Measurements from ENCODE around the gene FANCL.

DNA sequence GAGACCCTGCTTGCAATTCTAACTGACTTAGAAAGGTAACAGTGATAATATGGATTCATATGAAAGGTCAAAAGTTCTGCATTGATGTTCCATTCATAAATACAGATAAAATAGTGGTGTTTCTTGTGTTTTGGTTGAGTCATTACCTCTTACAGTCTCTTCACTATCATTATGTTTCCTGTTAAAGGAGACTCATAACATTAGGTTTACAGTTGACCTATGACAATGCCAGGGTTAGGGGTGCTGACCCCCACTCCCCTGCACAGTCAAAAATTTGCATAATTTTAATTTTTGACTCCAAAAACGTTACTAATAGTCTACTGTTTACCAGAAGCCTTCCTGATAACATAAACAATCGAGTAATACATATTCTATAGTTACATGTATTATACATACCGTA, 119.1 kb downstream of the FANCL start:
- TF ChIP-seq, protein P1, sequence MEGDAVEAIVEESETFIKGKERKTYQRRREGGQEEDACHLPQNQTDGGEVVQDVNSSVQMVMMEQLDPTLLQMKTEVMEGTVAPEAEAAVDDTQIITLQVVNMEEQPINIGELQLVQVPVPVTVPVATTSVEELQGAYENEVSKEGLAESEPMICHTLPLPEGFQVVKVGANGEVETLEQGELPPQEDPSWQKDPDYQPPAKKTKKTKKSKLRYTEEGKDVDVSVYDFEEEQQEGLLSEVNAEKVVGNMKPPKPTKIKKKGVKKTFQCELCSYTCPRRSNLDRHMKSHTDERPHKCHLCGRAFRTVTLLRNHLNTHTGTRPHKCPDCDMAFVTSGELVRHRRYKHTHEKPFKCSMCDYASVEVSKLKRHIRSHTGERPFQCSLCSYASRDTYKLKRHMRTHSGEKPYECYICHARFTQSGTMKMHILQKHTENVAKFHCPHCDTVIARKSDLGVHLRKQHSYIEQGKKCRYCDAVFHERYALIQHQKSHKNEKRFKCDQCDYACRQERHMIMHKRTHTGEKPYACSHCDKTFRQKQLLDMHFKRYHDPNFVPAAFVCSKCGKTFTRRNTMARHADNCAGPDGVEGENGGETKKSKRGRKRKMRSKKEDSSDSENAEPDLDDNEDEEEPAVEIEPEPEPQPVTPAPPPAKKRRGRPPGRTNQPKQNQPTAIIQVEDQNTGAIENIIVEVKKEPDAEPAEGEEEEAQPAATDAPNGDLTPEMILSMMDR (IDR thresholded peaks at IDR 0.05) = no peak
- TF ChIP-seq, protein P2, sequence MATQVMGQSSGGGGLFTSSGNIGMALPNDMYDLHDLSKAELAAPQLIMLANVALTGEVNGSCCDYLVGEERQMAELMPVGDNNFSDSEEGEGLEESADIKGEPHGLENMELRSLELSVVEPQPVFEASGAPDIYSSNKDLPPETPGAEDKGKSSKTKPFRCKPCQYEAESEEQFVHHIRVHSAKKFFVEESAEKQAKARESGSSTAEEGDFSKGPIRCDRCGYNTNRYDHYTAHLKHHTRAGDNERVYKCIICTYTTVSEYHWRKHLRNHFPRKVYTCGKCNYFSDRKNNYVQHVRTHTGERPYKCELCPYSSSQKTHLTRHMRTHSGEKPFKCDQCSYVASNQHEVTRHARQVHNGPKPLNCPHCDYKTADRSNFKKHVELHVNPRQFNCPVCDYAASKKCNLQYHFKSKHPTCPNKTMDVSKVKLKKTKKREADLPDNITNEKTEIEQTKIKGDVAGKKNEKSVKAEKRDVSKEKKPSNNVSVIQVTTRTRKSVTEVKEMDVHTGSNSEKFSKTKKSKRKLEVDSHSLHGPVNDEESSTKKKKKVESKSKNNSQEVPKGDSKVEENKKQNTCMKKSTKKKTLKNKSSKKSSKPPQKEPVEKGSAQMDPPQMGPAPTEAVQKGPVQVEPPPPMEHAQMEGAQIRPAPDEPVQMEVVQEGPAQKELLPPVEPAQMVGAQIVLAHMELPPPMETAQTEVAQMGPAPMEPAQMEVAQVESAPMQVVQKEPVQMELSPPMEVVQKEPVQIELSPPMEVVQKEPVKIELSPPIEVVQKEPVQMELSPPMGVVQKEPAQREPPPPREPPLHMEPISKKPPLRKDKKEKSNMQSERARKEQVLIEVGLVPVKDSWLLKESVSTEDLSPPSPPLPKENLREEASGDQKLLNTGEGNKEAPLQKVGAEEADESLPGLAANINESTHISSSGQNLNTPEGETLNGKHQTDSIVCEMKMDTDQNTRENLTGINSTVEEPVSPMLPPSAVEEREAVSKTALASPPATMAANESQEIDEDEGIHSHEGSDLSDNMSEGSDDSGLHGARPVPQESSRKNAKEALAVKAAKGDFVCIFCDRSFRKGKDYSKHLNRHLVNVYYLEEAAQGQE (IDR thresholded peaks at IDR 0.05; ENCODE audit: insufficient read depth in 1 of 2, low read depth in 2 of 2, low read length in 1 of 2) = no peak
- no peak for TF ChIP-seq SIN3A (IDR thresholded peaks at IDR 0.05; ENCODE audit: borderline replicate concordance, insufficient read depth, low read depth, low read length)
